Neural cell (in vitro differentiated cells): ENCODE data around the gene HDGFL2. TPM values are rescaled to one million over a fixed set of nuclear protein-coding genes. Genes with fewer than 3 reads are reported as not detected.

ENCODE experiments used
- H2AFZ ChIP-seq: fragments of 200-600, 300-800 bp; sonication (generic), shearing (Covaris generic); 2 replicates; pipeline ENCODE4 v1.6.0; 2014; ENCODE audit warnings: low read depth, mild to moderate bottlenecking, antibody characterized with exemption, low read length, moderate library complexity
- H3F3A ChIP-seq: fragments of 200-600 bp; shearing (Covaris generic); 2 replicates; pipeline ENCODE4 v1.6.1; 2016; ENCODE audit warnings: mild to moderate bottlenecking, moderate library complexity, mixed read lengths, antibody characterized with exemption, low read length; ENCODE audit not compliant: insufficient read depth, poor library complexity, severe bottlenecking
- H3K27ac ChIP-seq: fragments of 200-600, 300-800 bp; sonication (generic), shearing (Covaris generic); 2 replicates; pipeline ENCODE4 v1.5.1; 2014; ENCODE audit warnings: mild to moderate bottlenecking, low read length, moderate library complexity
- H3K27me3 ChIP-seq: fragments of 300-800, 200-600 bp; sonication (generic), shearing (Covaris generic); 2 replicates; pipeline ENCODE4 v1.6.0; 2014; ENCODE audit warnings: mild to moderate bottlenecking, low read depth, low read length, moderate library complexity; ENCODE audit not compliant: insufficient read depth
- H3K36me3 ChIP-seq: fragments of 300-800, 200-600 bp; sonication (generic), shearing (Covaris generic); 2 replicates; pipeline ENCODE4 v1.5.1; 2014; ENCODE audit warnings: mild to moderate bottlenecking, antibody characterized with exemption, low read length, moderate library complexity; ENCODE audit not compliant: insufficient read depth
- H3K4me2 ChIP-seq: fragments of 300-800, 200-600 bp; sonication (generic), shearing (Covaris generic); 2 replicates; pipeline ENCODE4 v1.6.0; 2014; ENCODE audit warnings: mild to moderate bottlenecking, low read length
- H3K4me3 ChIP-seq: fragments of 300-800, 200-600 bp; sonication (generic), shearing (Covaris generic); 2 replicates; pipeline ENCODE4 v1.5.1; 2014; ENCODE audit warnings: mild to moderate bottlenecking, low read length, moderate library complexity
- H3K79me2 ChIP-seq: fragments of 200-600 bp; shearing (Covaris generic); replicated peaks from 2 replicates; pipeline ENCODE4 v1.6.0; 2014; ENCODE audit warnings: mild to moderate bottlenecking, low read length, moderate library complexity; ENCODE audit not compliant: insufficient read depth
- H3K9ac ChIP-seq: fragments of 300-800, 200-600 bp; sonication (generic), shearing (Covaris generic); 2 replicates; pipeline ENCODE4 v1.6.1; 2016; ENCODE audit warnings: mild to moderate bottlenecking, low read length, mixed read lengths
- H3K9me2 ChIP-seq: fragments of 200-600 bp; shearing (Covaris generic); 2 replicates; pipeline ENCODE4 v1.6.1; 2016; ENCODE audit warnings: mild to moderate bottlenecking, low read length, mixed read lengths; ENCODE audit not compliant: insufficient read depth
- H3K9me3 ChIP-seq: fragments of 200-600, 300-800 bp; sonication (generic), shearing (Covaris generic); 2 replicates; pipeline ENCODE4 v1.6.1; 2016; ENCODE audit warnings: mild to moderate bottlenecking, mixed run types, low read length, moderate library complexity, mixed read lengths
- H4K20me1 ChIP-seq: fragments of 200-600 bp; shearing (Covaris generic); 2 replicates; pipeline ENCODE4 v1.6.1; 2016; ENCODE audit warnings: mild to moderate bottlenecking, mixed run types; ENCODE audit not compliant: insufficient read depth
- CTCF ChIP-seq: fragments of 450-650 bp; IDR thresholded peaks from 2 replicates; pipeline ENCODE4 v1.5.1; 2014; ENCODE audit warnings: antibody characterized with exemption, mild to moderate bottlenecking, moderate library complexity; ENCODE audit not compliant: poor library complexity, severe bottlenecking
- EP300 ChIP-seq: fragments of 450-650 bp; conservative IDR thresholded peaks from 2 replicates; pipeline ENCODE4 v1.6.1; 2014; ENCODE audit warnings: antibody characterized with exemption, mild to moderate bottlenecking, moderate library complexity; ENCODE audit not compliant: poor library complexity, severe bottlenecking
- EZH2 ChIP-seq: fragments of 200-600, 300-800 bp; shearing (Covaris generic), sonication (generic); IDR thresholded peaks from 2 replicates; pipeline ENCODE4 v1.6.1; 2014; ENCODE audit warnings: antibody characterized with exemption, low read length, borderline replicate concordance, mild to moderate bottlenecking; ENCODE audit not compliant: insufficient read depth, poor library complexity, severe bottlenecking
- POLR2AphosphoS5 ChIP-seq: IDR thresholded peaks from 2 replicates; pipeline ENCODE4 v1.6.1; 2012
- RAD21 ChIP-seq: fragments of 450-650 bp; conservative IDR thresholded peaks from 2 replicates; pipeline ENCODE4 v1.6.1; 2014; ENCODE audit warnings: antibody characterized with exemption, mild to moderate bottlenecking, moderate library complexity
- REST ChIP-seq: IDR thresholded peaks from 2 replicates; pipeline ENCODE4 v1.6.1; 2012; ENCODE audit warnings: borderline replicate concordance
- SMC3 ChIP-seq: fragments of 450-650 bp; conservative IDR thresholded peaks from 2 replicates; pipeline ENCODE4 v1.6.1; 2014; ENCODE audit warnings: antibody characterized with exemption, mild to moderate bottlenecking, moderate library complexity; ENCODE audit not compliant: poor library complexity
- TAF1 ChIP-seq: IDR thresholded peaks from 2 replicates; pipeline ENCODE4 v1.6.1; 2012; ENCODE audit warnings: low read depth
- polyA plus RNA-seq: library from polyadenylated mRNA; depleted of rRNA; stranded (reverse); fragments of >200 nt; gene quantifications from 2 replicates; pipeline ENCODE4 v1.2.3, GENCODE V29; 2014

Gene HDGFL2
- polyA plus RNA-seq, 1 donor from 2014 or later, result 79.7 TPM

GRCh38 chr19:4500841-4501591 lies 28.9 kb downstream of the HDGFL2 start:
- no peaks in the 10 kb centered on the region for H3K79me2 ChIP-seq
- no peaks in the 10 kb centered on the region for H3K9me3 ChIP-seq
- no peak overlapping the region for H3K4me2 ChIP-seq
- no peak overlapping the region for H2AFZ ChIP-seq
- H3K27ac ChIP-seq, result no peak overlapping the region
- H3K9ac ChIP-seq, result no peak overlapping the region
- H3K36me3 ChIP-seq, result no peaks in the 10 kb centered on the region
- no peak for TF ChIP-seq SMC3
- TF ChIP-seq TAF1, result no peak
- no peaks in the 10 kb centered on the region for H3F3A ChIP-seq
- H3K9me2 ChIP-seq, result no peaks in the 10 kb centered on the region
- H4K20me1 ChIP-seq, result no peaks in the 10 kb centered on the region
- H3K4me3 ChIP-seq, result no peak overlapping the region
- no peaks in the 10 kb centered on the region for H3K27me3 ChIP-seq

- H2AFZ ChIP-seq, result no peak overlapping the region
- no peaks in the 10 kb centered on the region for H3K79me2 ChIP-seq
- H3F3A ChIP-seq, result no peaks in the 10 kb centered on the region
- H3K4me2 ChIP-seq, result no peak overlapping the region
- no peaks in the 10 kb centered on the region for H3K36me3 ChIP-seq
- H3K27me3 ChIP-seq, result no peaks in the 10 kb centered on the region
- H3K4me3 ChIP-seq, result no peak overlapping the region
- H3K9me3 ChIP-seq, result no peaks in the 10 kb centered on the region
- TF ChIP-seq EP300 (no peak), RAD21 (no peak), CTCF (no peak), SMC3 (no peak), POLR2AphosphoS5 (no peak), REST (no peak), EZH2 (no peak)
- H3K9me2 ChIP-seq, result no peaks in the 10 kb centered on the region
- H3K27ac ChIP-seq, result no peak overlapping the region
- no peak overlapping the region for H3K9ac ChIP-seq
- H4K20me1 ChIP-seq, result no peaks in the 10 kb centered on the region
Measured at GRCh38 chr19:4501691-4502090, 29.6 kb downstream of the HDGFL2 start.
